GM21528 (cell line): ENCODE data around the gene REN.

Experiments used
- ATAC-seq: cut with Tn5 transposase; IDR thresholded peaks from one replicate; pipeline ENCODE4 v1.9.1; 2021; ENCODE audit warnings: mild to moderate bottlenecking, moderate library complexity; ENCODE audit not compliant: unreplicated experiment, low FRiP score

REN gene

DNA sequence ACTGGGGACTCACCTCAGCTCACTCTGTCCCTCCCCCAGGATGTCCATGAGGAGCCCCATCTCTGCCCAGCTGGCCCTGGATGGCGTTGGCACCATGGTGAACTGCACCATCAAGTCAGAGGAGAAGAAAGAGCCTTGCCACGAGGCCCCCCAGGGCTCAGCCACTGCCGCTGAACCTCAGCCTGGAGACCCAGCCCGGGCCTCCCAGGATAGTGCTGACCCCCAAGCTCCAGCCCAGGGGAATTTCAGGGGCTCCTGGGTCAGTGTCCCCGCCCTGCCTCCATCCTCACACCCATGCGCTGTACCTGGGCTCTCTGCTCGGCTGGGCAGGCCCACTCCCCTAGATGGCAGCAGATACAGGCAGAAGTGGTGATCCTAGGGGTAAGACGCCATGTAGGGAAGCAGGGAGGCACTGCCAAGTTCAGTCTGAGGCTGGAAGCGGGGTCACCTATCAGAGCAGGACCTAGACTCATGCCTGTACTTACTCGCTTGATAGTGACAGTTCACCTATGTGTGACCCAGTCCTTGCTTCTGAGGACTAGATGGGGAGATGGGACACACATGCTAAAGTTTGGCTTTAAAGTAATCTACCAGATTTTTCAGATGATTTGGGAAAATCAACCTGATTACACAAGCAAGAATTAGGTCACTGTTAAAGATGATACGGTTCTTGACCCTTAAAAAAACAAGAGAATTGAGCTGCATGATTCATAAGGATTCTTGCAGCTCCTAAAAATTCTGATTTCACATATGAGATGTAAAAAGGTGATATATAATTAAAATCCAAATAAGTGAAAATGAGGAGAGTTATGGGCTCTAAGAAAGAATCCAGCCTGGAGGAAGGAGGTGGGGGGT, 53.0 kb downstream of the REN start:
- no peak for ATAC-seq

DNA sequence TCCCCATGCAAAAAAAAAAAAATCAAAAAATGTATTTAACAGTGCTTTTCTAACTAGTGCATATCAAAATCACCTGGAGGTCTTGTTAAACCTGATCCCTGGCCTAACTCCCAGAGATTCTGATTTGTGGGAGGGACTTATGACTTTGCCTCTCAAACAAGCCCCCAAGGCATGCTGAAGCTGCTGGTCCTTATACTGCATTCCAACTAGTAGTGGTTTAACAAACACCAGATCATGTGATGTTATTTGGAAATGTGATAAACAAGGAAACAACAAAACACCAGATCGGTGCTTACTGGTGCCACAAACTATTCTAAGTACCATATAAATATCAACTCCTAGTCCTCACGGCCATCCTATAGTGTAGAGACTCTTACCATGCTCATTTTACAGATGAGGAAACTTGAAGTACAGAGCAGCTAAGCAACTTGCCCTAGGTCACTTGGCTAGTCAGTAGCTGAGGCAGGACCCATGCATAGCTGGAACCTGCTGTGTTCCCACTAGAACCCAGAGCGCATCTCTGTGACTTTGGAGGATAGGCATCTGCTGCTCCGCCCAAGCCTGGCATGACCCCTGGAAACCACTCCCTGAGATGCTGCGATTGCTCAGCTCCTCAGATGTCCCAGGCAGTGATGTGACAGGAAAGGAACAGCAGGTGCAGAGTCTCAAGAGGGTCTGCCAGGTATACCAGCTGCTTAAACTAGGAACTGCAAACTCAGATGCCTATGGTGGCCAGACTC, 55.1 kb downstream of the REN start:
- no peak for ATAC-seq

DNA sequence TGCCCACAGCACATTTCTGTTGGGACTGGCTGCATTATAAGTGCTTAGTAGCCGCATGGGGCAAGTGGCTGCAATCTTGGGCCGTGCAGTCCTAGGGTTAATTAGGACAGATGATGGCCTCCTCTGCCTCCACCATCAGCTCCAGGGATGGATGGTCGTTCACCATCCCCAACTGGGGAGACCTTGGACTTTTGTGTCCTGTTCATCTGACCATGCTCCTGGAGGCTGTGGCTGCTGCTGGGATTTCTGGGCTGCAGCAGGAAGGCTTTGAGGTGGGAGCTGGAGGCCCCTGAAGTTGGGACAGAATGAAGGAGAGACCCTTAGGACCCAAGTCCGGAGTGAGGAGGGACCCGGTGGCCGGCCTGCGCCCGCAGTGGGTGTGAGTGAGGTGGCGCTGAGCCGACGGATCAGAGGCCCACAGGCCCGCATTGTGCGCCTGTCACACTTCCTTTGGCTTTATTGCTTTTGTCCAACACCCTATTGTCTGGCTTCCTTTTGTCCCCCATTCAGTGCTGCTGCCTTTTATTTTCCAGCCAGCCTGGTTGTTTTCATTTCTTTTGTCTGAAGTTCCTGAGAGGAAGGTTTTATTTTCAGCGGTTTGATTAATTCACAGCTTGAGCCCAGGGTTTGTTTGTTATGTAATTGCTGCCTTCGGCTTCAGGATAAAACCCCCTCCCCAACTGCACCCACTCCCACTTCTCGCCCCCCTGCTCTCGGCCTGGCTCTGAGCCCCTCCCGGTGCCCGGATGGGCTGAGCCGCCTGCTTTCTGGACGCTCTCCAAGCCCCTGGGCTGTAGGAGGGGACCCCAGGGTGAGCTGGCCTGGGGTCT, 57.6 kb downstream of the REN start:
- ATAC-seq = no peak

DNA sequence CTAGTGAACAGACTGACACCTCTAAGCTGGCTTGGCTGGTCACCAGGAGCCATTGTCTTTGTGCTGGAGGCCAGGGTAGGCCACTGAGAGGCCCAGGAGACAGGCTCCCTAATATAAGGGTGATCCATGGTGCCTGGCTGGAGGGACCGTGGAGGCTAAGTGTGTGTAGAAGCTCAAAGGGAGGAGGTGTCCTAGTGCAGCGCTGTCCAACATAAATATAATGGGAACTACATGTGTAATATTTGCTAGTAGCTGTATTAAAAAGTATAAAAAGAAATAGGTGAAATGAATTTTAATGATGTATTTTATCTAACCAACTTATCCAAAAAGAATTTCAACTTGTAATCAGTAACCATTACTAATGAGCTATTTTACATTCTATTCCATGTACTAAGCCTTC, 58.2 kb downstream of the REN start:
- ATAC-seq = no peak

DNA sequence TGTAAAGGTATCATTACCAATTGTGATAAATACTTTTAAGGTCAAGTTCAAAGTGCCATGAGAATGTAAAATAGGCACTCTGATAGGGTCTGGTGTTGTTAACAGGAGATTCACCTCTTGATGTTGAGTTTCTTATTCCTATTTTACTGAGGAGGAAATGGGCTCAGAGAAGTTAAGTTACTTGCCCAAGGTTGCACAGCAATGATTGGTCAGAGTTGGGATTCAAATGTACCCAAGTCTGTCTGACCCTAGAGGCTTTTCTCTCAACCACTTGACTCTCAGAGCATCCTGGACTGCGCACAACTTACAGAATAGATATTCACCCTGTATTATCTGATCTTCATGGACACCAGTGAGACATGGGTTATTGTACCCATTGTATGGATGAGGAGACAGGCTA, 59.3 kb downstream of the REN start:
- ATAC-seq = no peak

- ATAC-seq = no peak
Measured at GRCh38 chr1:204105131-204105515, 61.0 kb downstream of the REN start.
